ENCODE measurements around the gene SAT1. TPM values are rescaled to one million over a fixed set of nuclear protein-coding genes. Genes with fewer than 3 reads are reported as not detected.

SAT1 gene
- total RNA-seq, 6 experiments from 2014 or later: 215 to 640 (median 291) TPM

DNA sequence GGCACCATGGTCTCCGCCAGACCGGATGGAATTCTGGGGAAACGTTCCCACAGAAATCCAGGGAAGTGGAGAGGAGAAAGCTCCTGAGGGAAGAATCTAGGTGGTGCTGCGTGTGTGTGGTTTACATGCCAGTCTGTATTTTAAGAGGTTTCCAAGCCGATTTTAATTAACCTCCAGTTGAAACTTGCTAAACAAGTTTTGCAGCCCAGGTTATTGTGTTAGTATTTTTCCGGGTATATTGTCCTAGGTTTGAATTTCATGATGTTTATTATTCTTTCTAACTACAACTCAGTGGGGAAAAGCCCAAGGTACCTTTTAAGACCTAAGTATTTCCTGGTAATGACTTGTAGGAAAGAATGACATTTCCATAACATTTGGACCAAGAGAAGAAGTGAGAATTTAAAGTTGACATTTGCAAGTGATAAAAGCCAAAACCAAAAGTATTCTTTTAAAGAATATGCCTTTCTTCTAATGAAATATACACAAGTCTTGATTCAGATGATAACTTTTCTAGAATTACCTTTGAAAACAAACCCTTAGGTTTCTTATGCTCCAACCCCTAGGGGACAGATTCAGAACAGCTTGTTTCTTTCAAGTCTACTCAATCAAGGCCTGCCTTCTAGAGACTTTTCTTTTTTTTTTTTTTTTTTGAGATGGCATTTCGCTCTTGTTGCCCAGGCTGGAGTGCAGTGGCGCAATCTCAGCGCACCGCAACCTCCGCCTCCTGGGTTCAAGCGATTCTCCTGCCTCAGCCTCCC is 14.6 kb downstream of the SAT1 start:
- TF ChIP-seq POLR2A (IDR thresholded peaks at IDR 0.05): no peak
- TF ChIP-seq, protein P1, sequence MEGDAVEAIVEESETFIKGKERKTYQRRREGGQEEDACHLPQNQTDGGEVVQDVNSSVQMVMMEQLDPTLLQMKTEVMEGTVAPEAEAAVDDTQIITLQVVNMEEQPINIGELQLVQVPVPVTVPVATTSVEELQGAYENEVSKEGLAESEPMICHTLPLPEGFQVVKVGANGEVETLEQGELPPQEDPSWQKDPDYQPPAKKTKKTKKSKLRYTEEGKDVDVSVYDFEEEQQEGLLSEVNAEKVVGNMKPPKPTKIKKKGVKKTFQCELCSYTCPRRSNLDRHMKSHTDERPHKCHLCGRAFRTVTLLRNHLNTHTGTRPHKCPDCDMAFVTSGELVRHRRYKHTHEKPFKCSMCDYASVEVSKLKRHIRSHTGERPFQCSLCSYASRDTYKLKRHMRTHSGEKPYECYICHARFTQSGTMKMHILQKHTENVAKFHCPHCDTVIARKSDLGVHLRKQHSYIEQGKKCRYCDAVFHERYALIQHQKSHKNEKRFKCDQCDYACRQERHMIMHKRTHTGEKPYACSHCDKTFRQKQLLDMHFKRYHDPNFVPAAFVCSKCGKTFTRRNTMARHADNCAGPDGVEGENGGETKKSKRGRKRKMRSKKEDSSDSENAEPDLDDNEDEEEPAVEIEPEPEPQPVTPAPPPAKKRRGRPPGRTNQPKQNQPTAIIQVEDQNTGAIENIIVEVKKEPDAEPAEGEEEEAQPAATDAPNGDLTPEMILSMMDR (IDR thresholded peaks at IDR 0.05): no peak
- Histone ChIP-seq H3K9me3 (no peaks in the 10 kb centered on the region), H3K4me1 (no peaks in the 10 kb centered on the region), H3K4me3 (no peak overlapping the region), H3K36me3 (no peaks in the 10 kb centered on the region), H3K27me3 (no peaks in the 10 kb centered on the region), H3K27ac (no peak overlapping the region)
- intact Hi-C loops (cut with DNase I): no loop called here
- ATAC-seq (no peak), DNase-seq (no peak)
- 67% methylated on average over 7 of the region's 12 CpGs for WGBS (ENCODE audit: insufficient coverage, low coverage, low lambda C conversion rate, missing lambda C conversion rate)

DNA sequence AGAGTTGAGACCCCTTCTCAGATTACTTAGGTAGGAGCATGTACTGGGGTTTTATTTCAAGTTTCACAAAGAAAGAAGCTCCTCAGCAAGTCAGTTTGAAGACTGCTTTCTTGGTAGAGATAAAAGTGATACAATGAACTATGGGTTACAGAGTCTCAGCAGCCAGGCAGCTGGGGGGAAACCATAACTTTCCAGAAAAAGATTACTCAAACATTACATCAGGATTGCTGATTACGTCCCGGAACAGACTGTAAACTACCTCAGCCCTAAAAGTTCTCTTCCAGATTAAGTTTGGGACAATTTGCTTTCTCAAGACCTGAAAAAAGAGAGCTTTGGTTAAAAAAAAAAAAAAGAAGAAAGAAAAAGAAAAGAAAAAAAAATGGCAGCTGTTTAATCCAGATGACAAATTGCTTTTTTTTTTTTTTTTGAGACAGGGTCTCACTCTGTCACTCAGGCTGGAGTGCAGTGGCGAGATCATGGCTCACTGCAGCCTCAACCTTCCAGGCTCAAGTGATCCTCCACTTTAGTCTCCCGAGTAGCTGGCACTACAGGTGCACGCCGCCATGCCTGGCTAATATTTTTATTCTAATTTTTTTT is 16.6 kb downstream of the SAT1 start:
- H3K27me3 ChIP-seq: no peaks in the 10 kb centered on the region
- no peak overlapping the region for H3K4me3 ChIP-seq
- H3K27ac ChIP-seq: no peak overlapping the region
- 67% methylated on average over 6 of the region's 6 CpGs for WGBS (ENCODE audit: insufficient coverage, low coverage, low lambda C conversion rate, missing lambda C conversion rate)
- no peaks in the 10 kb centered on the region for H3K4me1 ChIP-seq
- no peak for TF ChIP-seq POLR2A (IDR thresholded peaks at IDR 0.05)
- TF ChIP-seq, protein P1 (IDR thresholded peaks at IDR 0.05): no peak
- no peak for DNase-seq
- no peaks in the 10 kb centered on the region for H3K9me3 ChIP-seq
- H3K36me3 ChIP-seq: no peaks in the 10 kb centered on the region
- intact Hi-C loops (cut with DNase I): no loop called here
- ATAC-seq: peak in 1 of 4 donors; percentile 38

DNA sequence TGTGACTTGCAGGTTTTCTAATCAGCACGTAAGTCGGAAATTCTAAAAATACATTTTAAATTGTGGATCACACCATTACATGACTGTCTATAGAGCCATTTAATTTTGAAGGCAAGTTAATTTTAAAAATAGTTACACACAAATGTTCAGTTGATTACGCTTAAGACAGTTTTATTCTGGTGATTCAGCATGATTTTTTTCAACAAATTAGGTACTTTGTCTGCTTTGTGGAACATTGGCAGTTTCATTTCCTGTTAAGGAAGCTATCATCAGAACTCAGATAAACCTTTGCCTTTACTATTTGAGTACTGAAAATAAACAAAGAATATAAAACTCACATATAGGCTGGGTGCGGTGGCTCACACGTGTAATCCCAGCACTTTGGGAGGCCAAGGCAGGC is 19.5 kb downstream of the SAT1 start:
- WGBS (ENCODE audit: insufficient coverage, low coverage, low lambda C conversion rate, missing lambda C conversion rate): 55% methylated on average over 5 of the region's 5 CpGs
- peak in 1 of 4 donors; percentile 27 for ATAC-seq
- DNase-seq: no peak
- intact Hi-C loops (cut with DNase I): no loop called here
- H3K27ac ChIP-seq: peak overlapping the region in 2 of 3 donors; percentile 11 to 22
- TF ChIP-seq, protein P1 (IDR thresholded peaks at IDR 0.05): no peak
- TF ChIP-seq POLR2A (IDR thresholded peaks at IDR 0.05): no peak
- no peaks in the 10 kb centered on the region for H3K27me3 ChIP-seq
- H3K4me1 ChIP-seq: no peaks in the 10 kb centered on the region
- no peaks in the 10 kb centered on the region for H3K9me3 ChIP-seq
- no peaks in the 10 kb centered on the region for H3K36me3 ChIP-seq
- H3K4me3 ChIP-seq: no peak overlapping the region

DNA sequence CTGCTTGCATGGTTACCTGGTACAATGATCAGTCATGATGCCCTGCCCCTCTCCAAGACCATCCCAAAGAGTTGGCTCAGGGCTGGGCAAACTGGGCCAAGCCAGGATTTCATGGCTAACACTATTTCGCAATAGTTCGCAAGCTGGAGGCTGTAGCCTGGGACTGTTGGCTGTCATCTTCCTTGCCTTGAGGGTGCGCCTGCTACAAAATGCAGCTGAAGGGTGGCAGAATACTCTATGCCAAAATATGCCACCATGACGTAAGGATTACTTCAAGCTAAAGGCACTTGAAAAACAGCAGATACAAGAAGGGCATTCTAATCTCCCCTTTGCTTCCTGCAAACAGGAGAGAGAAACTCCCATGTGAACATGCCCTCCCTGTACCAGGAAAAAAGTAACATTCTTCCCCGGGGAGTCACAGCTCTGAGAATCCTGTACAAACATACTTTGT is 21.0 kb downstream of the SAT1 start:
- no peaks in the 10 kb centered on the region for H3K27me3 ChIP-seq
- intact Hi-C loops (cut with DNase I): no loop called here
- peak; percentile 62 to 91 (median 77) for ATAC-seq
- no peak overlapping the region for H3K27ac ChIP-seq
- no peak overlapping the region for H3K4me3 ChIP-seq
- no peak for TF ChIP-seq POLR2A (IDR thresholded peaks at IDR 0.05)
- TF ChIP-seq, protein P1 (IDR thresholded peaks at IDR 0.05): no peak
- no peaks in the 10 kb centered on the region for H3K36me3 ChIP-seq
- no peaks in the 10 kb centered on the region for H3K4me1 ChIP-seq
- WGBS (ENCODE audit: insufficient coverage, low coverage, low lambda C conversion rate, missing lambda C conversion rate): 31% methylated on average over 3 of the region's 5 CpGs
- no peaks in the 10 kb centered on the region for H3K9me3 ChIP-seq
- DNase-seq: peak in 2 of 3 donors; percentile 25 to 51
